Forelimb muscle (tissue), 1 donor: Measurements from ENCODE around the gene PRIMA1. TPM values are rescaled to one million over a fixed set of nuclear protein-coding genes. Genes with fewer than 3 reads are reported as not detected.

Experiments
- DNase-seq: peaks from one replicate; pipeline ENCODE4 v3.0.0-alpha.2; 2013; ENCODE audit warnings: low read depth
- polyA plus RNA-seq: library from polyadenylated mRNA; unstranded; fragments of 120-200 nt; gene quantifications from one replicate; pipeline ENCODE4 v1.2.1, GENCODE V29; 2013; ENCODE audit not compliant: insufficient read length

The PRIMA1 gene
- polyA plus RNA-seq, 1 donor = 3.5 TPM

DNA sequence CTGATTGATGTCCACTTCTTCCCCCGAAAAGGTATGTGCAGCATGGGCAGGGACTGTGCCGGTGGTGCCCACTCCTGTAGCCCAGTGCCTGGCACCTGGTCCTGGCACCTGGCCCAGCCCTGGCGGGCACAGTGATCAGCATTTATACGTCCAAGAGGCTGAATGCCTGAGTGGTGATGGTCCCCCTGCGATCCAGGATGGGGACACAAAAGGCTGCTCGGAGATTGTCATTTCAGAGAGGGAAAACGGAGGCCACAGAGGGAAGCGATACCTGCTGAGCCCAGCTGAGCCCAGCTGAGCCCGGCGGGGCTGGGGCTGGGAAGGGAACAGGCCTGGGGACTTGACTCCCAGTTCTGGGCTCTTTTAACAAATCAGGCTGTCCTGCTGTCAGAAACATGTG, 55.8 kb downstream of the PRIMA1 start:
- no peak for DNase-seq

DNA sequence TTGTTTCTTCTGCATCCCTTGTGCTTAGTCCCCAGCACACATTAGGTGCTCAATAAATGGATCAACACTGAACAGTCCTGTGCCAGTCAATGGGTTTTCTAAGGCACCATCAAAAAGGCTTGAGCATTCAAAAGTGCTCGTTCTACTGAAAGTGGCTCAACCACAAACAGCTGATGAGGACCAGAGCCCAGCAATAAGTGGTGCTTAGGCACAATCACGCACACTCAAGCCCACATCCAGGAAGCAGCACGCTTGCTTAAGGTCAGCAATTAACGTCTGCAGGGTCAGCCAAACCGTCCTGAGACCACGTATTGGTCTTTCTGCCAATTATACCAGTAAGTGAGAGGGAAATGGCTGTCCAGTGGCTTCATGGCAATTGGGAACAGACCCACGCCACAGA, 56.5 kb downstream of the PRIMA1 start:
- no peak for DNase-seq

DNA sequence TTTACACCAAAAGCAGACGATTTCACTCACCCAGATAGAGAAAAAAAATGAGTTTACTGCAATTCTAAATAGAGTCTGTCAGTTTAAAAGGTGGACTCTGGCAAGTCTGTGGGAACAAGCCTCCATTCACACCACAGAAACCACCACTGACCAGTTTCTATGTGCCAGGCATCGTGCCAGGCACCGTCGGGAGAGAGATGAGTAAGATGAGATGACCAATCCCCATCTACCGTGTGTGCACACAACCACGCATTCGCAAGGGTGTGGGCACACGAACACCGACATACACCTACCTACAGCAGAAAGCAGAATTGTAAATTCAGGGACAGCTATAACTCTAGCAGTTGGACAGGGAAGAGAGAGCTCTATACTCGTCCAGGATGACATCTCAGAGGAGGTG, 58.3 kb downstream of the PRIMA1 start:
- DNase-seq = no peak

DNA sequence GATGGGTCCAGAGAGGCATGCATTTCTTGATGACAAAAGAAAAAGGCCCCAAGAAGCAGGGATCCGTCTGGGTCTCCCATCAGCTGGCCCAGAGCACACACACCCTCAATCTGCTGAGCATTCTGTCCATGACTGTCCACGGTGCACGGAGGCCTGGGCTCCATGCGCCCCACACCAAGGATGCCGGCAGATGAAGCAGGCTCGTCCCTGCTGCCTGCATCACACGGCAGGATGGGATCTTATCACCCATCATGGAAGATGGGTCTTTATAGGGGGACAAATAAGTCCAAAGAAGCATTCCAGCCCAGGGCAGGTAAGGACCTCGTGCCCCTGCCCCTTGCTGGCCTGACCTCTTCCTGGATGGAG, 59.7 kb downstream of the PRIMA1 start:
- no peak for DNase-seq

DNA sequence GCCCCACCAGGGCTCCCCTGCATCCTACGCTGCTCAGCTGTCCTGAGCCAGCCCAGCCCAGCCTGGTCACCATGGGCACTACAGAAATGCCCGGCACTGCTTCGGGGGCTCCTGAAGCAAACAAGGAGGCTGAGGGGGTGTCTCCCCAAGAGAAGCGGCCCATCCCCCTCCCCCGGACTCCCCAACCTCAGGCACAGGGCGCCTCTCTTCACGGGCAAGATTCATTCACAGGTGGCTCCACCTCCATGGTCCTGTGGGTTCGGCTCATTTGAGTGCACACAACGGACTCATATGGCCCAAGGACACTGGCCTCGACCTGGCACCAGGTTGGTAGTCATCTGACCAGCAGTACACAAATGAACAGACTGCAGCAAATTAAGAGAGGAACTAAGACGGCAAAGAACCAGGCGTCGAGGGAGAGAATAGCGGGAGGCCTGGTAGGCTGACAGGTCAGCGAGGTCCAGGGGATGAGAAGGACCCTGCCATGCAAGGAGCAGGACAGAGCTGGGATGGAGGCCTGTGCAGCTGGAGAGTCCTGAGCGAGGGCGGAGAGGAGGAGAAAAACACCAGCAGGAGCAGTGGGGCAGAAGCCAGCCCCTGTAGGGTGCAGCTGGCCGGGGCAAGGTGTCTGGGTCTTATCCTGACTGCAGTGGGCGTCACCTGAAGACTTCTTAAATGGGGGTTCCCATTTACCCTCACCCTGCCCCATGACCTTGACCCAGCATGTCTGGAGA, 60.2 kb downstream of the PRIMA1 start:
- DNase-seq = no peak

DNA sequence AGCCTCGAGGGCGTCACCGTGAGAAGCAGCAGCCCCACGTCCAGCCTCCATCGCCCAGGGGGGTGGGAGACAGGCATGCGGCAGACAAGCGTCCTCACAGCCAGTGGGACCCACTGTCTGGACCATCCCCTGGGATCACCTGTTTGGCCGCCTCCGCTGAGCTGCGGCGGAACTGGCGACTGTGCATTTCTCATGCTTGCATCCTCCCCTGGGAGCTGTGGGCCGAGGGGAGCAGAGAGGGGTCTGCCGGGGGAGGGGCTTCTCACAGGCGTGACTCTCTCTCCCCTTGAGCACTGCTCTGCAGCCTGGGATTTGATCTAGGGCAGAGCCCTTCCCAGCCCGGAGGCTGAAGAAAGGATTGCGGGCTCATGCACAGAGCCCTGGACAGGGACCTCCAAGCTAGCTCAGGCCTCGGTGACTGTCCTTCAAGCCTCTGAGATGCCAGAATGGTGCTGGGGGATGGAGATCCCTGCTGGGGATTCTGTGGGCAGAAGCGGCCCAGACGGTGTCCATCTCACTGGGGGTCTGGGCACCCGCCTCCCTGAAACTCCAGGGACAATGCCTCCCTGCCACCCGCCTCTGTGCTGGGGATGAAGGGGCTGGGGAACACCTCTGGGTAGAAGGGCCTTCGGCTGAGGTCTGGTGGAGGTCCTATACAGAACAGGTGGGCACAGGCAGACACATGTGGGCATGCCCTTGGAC, 61.1 kb downstream of the PRIMA1 start:
- no peak for DNase-seq

DNA sequence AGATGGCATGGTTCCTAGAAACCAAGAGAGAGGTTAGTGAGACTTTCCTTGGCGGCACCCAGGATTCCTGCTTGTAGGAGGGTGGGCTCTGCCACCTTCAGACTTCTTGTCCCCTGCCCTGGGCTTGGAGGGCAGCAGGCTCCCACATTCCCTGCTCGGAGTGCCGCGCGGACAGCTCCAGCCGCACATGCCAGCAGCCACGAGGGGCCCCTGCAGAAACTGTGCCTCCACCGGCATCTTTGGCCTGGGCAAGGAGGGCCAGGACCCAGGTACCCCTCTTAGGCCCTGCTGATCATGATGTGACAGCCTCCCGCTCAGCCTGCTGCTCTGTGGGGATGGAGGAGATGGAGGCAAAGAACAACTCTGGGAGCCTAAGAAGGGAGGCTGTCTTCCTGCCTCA, 62.3 kb downstream of the PRIMA1 start:
- no peak for DNase-seq

DNA sequence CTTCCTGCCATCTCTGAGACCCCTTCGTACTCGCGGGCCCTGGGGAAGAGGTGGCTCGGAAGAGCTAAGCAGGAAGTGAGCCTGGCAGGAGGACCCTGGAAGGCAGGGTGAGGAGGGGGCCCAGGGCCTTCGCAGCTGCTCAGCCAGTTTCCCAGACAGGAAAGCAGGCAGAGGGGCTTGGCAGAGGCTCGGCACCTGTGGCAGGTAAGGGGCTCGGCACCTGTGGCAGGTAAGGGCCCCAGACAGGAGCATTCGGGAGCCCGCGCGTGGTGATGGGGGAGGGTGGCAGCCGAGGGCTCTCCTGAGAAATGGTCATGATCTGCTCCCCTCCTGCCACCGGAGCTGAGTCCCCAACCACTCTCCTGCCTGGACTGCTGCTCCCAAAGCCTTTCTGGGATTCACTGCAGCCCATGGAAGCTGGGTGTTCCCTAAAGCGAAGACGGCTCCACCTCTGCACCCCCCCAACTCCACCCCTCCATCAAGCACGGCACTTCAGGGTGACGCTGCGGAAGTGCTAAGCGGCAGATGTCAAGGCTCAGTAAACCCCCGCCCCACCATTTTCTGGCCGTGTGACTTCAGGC, 63.2 kb downstream of the PRIMA1 start:
- no peak for DNase-seq

DNA sequence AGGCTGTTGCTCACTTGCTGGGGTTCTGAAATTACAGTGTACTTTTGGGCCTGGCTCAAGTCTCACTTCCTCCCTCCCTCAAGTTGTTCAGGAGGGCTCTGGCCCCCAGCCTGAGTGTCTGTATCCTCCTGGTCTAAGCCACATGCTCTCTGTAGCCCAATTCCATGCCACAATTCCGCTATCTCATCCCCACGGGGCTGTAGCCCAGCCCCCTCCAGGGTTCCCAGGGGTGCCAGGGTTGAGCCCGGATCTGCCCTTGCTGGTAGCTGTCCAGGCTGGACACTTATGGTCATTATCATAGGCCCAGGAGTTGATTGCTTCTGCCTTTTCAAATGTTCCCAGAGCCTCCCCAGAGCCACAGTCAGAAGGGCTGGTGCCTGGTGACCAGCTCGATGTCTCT, 65.3 kb downstream of the PRIMA1 start:
- DNase-seq = no peak

DNA sequence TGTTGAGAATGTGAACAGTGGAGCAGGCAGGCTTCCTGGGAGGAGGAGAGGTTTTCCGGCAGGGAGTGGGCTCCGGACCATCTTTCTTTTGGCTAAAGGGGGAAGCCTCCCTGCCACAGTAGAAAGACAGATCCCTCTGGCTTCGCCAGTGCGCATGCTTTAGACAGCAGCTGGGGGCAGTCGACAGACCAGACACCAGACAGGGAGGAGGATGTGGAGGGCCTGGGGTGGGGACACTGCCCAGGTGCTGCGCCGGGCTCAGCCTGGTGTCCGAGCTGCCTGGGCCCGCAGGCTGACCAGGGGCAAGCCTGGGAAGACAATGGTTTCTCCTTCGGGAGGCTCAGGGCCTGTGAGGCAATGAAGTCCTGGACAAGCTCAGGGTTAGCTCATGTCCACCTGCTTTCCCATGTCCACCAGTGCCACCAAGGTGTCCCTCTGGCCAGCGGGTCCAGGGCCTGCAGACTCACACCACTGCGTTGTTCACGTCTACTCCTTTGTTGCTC, 67.3 kb downstream of the PRIMA1 start:
- DNase-seq = no peak

DNA sequence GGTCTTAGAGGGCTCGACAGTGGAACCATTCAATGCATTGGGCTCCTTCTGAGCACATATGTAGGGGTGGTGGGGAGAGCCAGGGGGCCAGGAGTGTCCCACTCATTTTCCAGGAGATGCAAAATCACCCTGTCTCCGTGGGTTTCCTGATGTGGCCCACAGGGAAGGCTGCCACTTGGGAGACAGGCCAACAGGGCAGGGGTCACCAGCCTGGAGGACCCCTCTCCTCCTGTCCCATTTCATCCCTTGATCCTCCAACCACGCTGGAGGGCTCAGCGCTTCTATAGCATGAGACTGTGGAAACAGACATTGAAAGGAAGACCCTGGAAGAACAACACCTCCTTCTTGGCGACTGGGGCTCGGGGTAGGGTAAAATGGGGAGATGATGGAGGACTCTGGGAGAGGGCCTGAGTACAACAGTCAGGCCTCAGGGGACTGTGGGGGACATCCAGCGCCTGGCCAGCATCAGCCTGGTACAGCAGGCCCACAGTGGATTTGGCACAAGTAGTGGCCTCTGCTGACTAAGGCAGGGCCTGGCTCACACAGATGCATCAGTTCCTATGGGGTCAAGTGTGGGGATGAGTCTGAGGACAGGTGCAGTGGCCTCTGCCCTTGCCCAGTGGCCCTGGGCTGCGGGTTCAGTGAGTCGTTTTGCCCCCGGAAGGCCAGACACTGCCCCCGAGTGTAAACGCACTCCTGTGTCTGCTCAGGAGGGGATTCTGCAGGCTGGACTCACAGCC, 68.0 kb downstream of the PRIMA1 start:
- no peak for DNase-seq

DNA sequence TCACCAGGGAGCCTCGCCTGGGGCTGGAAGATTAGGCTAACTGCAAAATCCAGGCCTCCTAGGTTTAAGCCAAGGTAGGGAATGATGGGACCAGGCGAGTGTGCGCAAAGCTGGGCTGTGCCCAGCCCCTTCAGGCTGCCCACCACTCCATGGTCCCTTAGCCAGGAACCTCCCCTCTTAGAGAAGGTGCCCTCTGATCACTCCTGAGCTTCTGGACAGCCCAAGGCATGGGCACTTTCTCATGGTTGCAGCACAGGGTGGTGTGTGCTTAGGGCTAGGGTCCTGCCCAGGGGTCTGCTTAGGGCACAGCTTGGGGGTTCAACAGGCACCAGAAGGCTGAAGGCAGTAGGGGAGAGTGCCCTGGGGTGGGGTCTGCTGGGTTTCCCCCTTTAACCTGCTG, 69.0 kb downstream of the PRIMA1 start:
- no peak for DNase-seq

DNA sequence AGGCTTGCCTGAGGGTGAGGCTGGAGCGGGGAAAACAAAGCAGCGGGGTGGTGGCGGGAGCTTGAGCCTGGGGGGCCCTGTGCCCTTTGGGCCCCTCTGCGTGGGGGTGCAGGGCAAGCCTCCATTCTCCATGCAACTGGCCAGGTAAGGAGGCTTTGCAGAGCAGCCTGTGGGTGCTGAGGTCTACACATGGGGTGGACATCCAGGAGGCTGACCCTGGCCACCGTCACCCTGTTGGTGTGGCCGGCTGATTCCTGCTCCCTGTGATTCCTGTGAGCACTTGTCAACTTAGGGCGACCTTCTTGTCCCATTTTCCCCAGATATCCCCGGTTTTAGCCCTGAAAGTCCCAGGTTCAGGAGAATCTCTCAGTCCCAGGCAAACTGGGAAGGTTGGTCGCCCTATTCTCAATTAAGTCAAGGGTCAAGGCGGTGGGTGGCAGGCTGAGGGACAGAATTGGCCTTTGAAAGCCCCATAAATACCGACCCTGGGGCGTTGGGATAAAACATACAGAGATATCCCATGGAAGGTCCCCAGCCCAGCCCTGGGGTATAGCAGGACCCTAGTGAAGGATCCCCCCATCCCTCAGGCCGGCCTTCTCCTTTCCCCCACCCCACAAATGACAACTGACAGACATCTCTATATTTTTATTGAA, 70.5 kb downstream of the PRIMA1 start:
- no peak for DNase-seq

DNA sequence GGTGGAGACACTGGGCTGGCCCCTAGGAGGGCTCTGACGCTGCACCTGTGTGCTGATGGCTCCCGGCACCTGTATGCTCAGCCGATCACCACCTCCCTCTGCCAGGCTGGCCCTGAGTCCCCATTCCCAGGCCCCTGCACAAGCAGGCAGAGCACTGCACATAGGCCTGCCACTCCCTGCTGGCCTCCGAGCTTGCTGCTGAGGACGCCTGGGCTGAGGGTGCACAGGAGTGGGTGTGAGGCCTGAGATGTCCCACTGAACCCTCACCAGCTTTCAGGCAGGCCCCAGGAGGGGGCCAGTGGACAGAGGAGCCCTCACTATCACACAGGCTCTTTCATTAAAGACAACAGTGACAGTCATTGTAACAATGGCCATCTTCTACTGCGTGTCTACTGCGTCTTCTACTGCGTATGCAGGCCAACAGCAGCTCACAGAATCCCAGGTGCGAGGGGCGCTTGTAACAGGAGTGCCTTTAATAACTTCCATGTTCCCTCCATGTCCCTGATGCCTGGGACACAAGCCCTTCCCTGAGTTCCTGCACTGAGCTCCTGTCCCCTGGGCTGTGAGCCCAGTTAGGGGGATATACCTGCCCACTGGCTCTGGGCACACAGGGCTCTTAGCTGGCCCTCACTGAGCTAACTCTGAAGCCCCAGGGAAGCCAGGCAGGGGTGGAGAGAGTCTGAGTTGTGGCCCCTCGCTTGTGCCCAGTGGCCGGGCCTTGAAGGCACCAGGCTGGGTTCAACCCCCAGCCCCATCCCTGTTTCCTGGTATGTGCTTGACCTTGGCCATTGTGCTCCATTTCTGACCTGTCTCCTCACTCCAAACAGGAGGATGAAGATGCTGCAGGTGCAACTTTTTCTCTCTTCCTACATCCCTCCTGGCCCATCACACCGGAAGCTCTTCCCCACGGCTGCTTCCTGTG, 71.3 kb downstream of the PRIMA1 start:
- no peak for DNase-seq

DNA sequence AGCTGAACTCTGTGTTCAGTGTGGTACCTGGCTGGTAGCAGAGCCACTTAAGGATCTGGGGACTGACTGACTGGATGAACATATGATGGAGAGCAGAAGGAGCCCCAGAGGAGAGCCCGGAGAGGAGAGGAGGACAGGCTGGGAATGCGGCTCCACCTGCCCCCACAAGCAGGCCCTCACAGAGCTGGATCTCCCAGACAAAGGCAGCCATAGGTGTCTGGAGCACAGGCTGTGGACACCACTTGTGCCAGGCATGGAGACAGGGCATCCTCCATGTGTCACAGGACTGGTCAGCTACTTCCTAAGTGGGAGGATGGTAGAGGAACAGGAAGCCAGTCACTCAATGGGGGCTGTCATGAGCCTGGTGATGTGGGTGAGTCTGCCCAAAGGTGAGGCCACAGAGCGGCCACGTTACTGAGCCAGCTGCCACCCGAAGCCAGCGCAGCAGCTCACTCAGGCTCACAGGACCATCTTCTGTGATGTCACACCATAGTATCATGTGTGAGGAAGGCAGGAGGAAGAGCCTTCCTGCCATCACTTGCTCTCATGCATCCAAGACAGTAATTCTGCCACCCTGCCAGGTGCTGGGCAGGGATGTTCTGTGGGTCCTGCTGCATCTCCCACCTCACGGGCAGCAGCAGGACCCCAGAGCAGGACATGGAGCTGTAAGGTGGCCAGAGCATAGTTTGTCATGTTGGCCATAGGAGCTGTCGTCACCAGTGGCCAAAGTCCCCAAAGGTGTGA, 72.1 kb downstream of the PRIMA1 start:
- DNase-seq = no peak

DNA sequence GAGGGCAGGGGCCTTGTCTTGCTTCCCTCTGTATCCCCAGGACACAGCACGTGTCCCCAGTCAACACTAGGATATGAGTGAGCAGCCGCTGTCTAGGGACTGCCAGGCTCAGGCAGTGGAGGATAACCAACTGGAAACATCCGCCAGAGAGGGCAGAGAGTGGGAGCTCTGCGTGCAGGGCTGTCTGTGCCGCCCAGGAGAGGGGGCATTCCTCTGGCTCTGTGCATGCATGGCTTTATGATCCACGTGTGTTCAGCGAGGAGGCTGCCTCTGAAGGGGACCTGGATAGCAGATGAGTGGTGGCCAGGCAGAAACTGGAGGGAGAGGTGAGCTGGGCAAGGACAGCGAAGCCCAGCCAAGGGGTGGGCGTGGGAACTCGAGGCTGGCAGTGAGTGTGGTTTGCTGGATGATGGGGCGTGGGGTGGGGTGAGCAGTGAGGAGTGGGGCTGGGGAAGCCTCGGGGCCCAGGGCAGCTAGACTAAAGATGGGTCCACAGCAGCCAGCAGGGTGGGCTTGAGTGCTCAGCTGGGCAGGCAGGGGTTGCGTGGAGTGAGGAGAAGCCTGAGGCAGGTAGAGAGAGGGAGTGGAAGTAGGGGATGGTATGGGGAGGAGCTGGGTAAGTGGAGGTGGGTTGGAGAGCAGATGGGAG, 72.9 kb downstream of the PRIMA1 start:
- no peak for DNase-seq

DNA sequence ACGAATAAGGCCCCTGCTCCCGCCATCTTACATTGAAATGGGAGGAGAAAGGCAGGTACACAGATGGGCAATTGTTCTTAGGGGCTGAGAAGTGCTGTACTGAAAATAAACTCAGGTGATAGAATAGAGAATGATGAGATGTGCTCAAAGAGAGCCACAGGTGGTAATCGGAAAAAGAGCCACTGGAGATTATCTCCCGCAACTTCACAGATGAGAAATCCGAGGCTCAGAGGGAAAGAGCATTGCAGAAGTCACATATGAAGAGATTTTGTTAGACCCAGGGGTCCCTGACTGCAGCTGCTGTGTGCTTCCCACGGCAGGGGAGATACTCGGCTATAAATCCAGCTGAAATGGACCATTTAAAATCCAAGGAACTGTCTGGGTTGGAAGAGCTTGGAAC, 73.7 kb downstream of the PRIMA1 start:
- no peak for DNase-seq

DNA sequence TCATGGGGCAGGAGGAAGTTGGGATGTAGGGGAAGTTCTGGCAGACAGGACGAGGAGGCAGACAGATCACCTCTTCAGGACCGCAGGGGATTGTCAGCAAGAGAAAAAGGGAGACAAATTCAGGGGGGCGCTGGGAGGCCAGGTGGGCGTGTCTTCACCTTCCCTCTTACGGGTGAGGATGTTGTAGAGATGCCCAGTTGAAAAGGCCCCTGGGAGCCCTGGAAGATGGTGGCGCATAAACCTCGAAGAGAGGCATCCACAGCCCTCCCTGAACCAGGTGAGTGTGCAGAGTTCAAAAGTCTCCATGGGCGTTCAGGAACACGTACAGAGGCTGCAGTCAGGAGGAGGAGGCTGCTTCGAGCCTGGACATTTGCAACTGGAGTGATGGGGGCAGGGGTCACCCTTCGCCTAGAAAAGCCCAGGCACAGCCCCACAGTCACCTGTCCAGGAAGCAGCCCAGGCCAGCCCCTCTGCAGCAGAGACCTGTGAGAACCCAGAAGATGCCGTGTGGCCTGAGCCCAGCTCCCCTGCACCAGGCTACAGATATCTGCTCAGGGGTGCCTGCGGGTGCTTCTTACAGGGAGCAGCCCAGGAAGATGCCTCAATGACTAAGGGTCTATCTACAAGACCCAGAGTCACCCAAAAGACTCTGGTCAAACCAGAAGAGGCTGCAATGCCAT, 74.4 kb downstream of the PRIMA1 start:
- DNase-seq = no peak
